T-helper 1 cell treated with Interleukin-12 subunit alpha and Interleukin-12 subunit beta and Interleukin-4 antibody, amounts not matched to agents 30 ng/mL and 1 ng/mL, for 36 hours (primary cell): Measurements from ENCODE around the gene GNAI2. TPM values are rescaled to one million over a fixed set of nuclear protein-coding genes. Genes with fewer than 3 reads are reported as not detected.

ENCODE experiments used
- total RNA-seq: library from RNA; stranded (reverse); gene quantifications from 2 replicates; pipeline ENCODE4 v1.2.3, GENCODE V29; 2022

GNAI2 gene
- total RNA-seq, 1 donor from 2014 or later, result 460 TPM

Other genes with a start within 250 kb of the GNAI2 start
- 214 and 218 TPM in 2 replicates for gene RBM5, start 147.3 kb upstream of the GNAI2 start, total RNA-seq
- gene SEMA3F, start 80.9 kb upstream of the GNAI2 start, total RNA-seq, result 0.22 TPM in 1 of 2 replicates, not detected in the other
- gene GNAT1, start 44.6 kb upstream of the GNAI2 start, total RNA-seq, result not detected in 2 replicates
- gene SLC38A3, start 30.9 kb upstream of the GNAI2 start, total RNA-seq, result not detected in 2 replicates
- gene SEMA3B, start 32.9 kb downstream of the GNAI2 start, total RNA-seq, result 1.2 TPM in 2 replicates
- gene LSMEM2, start 42.9 kb downstream of the GNAI2 start, total RNA-seq, result not detected in 2 replicates
- 84.6 and 91.1 TPM in 2 replicates for gene IFRD2, start 56.2 kb downstream of the GNAI2 start, total RNA-seq
- 12.5 and 15.6 TPM in 2 replicates for gene HYAL3, start 63.2 kb downstream of the GNAI2 start, total RNA-seq
- gene NAA80, start 63.2 kb downstream of the GNAI2 start, total RNA-seq, result 28.3 and 30.8 TPM in 2 replicates
- 0.29 and 0.32 TPM in 2 replicates for gene HYAL1, start 67.4 kb downstream of the GNAI2 start, total RNA-seq
- gene HYAL2, start 86.5 kb downstream of the GNAI2 start, total RNA-seq, result 6.5 and 7.9 TPM in 2 replicates
- gene TUSC2, start 92.0 kb downstream of the GNAI2 start, total RNA-seq, result 23.1 and 25.7 TPM in 2 replicates
- 70.3 and 70.4 TPM in 2 replicates for gene RASSF1, start 104.6 kb downstream of the GNAI2 start, total RNA-seq
- 1.2 and 1.6 TPM in 2 replicates for gene ZMYND10, start 109.5 kb downstream of the GNAI2 start, total RNA-seq
- gene NPRL2, start 114.6 kb downstream of the GNAI2 start, total RNA-seq, result 42.3 and 51.8 TPM in 2 replicates
- gene CYB561D2, start 114.7 kb downstream of the GNAI2 start, total RNA-seq, result 44.4 and 45.6 TPM in 2 replicates
- 23.1 and 23.3 TPM in 2 replicates for gene TMEM115, start 123.3 kb downstream of the GNAI2 start, total RNA-seq